CD4-positive, alpha-beta T cell treated with Interleukin-6 for 4 hours (primary cell): ENCODE results near the gene ADGRB2.
A peak's percentile ranks its signal among the peaks of the same experiment; 100 is the strongest.

Experiments used
- DNase-seq: peaks from one replicate; pipeline ENCODE4 v3.0.0-alpha.2; 2020; ENCODE audit warnings: mixed read lengths

Gene ADGRB2

GRCh38 chr1:31748365-31748764 is 15.8 kb downstream of the ADGRB2 start:
- no peak for DNase-seq

GRCh38 chr1:31747304-31747703 is 16.8 kb downstream of the ADGRB2 start:
- no peak for DNase-seq

- DNase-seq, result no peak
Measured at GRCh38 chr1:31746687-31747086, 17.5 kb downstream of the ADGRB2 start.

GRCh38 chr1:31745946-31746670 is 18.0 kb downstream of the ADGRB2 start:
- no peak for DNase-seq

GRCh38 chr1:31745096-31745945 is 18.8 kb downstream of the ADGRB2 start:
- peak; percentile 55 for DNase-seq

- no peak for DNase-seq
Measured at GRCh38 chr1:31744165-31744888, 19.8 kb downstream of the ADGRB2 start.

- no peak for DNase-seq
Measured at GRCh38 chr1:31742462-31743212, 21.5 kb downstream of the ADGRB2 start.

GRCh38 chr1:31739346-31739745 is 24.8 kb downstream of the ADGRB2 start:
- peak; percentile 71 for DNase-seq

GRCh38 chr1:31736675-31737074 is 27.5 kb downstream of the ADGRB2 start:
- peak; percentile 41 for DNase-seq

GRCh38 chr1:31735571-31735970 is 28.6 kb downstream of the ADGRB2 start:
- DNase-seq, result no peak

- DNase-seq, result no peak
Measured at GRCh38 chr1:31734582-31735107, 29.5 kb downstream of the ADGRB2 start.

GRCh38 chr1:31733389-31734219 is 30.5 kb downstream of the ADGRB2 start:
- no peak for DNase-seq

- no peak for DNase-seq
Measured at GRCh38 chr1:31732751-31733289, 31.3 kb downstream of the ADGRB2 start.

- no peak for DNase-seq
Measured at GRCh38 chr1:31732343-31732742, 31.8 kb downstream of the ADGRB2 start.

GRCh38 chr1:31731049-31731565 is 33.0 kb downstream of the ADGRB2 start:
- no peak for DNase-seq

GRCh38 chr1:31730336-31731048 is 33.6 kb downstream of the ADGRB2 start:
- DNase-seq, result no peak

- DNase-seq, result no peak
Measured at GRCh38 chr1:31727849-31728248, 36.3 kb downstream of the ADGRB2 start.

- no peak for DNase-seq
Measured at GRCh38 chr1:31727195-31727594, 36.9 kb downstream of the ADGRB2 start.

- no peak for DNase-seq
Measured at GRCh38 chr1:31726715-31727114, 37.4 kb downstream of the ADGRB2 start.
